ENCODE measurements around the gene OLIG1.

OLIG1 gene

DNA sequence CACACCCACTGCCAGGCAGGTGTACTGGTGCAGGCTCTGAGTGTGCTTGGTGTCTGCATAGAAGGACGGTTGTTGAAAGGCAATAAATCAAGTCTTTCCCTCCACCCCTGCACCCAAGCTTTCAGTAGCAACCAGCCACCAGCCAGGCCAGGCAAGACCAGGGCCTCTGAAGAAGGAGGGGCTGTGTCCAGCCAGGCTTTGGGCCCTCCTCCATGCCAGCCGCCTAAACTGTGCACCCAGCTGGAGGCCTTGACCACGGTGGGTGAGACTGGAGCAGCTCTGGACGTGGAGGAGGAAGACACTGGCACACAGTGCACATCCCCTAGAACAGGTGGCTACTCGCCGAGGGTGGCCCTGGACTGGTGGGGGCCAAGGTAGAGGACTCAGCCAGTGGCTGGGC is 39.3 kb upstream of the OLIG1 start:
- DNase-seq (ENCODE audit: insufficient read length, low spot score) (no peak), FAIRE-seq (no peak)

DNA sequence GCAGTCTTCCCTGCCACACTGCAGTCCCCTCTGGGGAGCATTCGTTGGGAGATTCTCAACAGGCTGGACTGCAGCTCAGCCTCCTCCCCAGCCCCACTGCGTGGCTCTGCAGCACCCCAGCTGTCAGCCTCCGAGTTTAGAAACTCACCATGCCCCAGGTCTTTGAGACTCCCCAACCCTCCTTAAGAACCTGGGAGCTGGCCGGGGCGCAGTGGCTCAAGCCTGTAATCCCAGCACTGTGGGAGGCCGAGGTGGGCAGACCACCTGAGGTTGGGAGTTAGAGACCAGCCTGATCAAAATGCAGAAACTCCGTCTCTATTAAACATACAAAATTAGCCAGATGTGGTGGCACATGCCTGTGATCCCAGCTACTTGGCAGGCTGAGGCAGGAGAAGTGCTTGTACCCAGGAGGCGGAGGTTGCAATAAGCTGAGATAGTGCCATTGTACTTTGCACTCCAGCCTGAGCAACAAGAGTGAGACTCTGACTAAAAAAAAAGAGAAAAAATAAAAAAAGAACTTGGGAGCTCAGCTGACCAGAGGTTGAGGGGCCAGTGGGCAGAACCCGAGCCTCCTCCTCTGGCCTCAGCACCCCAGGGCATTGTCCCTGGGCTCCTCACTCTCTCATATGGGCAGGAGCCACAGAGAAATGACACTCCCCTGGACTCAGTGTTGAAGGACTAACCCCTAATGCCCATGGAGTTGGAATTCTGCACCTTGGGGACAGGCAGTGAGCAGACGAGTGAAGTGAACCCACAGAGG is 38.6 kb upstream of the OLIG1 start:
- FAIRE-seq, result no peak
- no peak for DNase-seq (ENCODE audit: insufficient read length, low spot score)

DNA sequence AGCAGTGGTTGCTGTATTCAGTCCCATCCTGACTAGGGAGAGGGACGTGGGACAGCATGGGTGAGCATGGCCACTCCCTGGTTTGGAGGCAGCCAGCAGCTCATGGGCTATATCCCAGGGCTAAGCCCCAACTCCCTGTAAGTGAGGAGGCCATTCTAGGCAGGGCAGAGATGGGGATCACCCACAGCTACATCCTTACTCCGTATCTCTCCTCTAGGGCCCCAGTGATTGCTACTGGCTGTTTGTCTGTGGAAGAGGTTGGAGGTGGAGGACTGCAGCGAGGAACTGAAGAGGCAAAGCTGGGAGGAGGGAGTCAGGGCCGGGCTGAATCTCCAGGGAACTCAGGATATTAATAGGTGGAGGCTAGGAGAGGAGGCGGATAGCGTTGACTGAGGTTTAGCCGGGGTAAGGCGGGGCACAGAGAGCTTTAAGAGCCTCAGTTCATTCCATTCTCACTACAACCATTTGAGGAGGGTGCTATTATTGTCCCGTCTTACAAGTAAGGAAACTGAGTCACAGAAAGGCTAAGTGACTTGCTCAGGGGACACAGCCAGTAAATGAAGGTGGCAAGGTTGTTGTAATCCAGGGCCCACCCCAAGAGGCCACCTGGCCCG is 37.4 kb upstream of the OLIG1 start:
- DNase-seq (ENCODE audit: insufficient read length, low spot score) (no peak), FAIRE-seq (no peak)

- FAIRE-seq, result no peak
Observed at GRCh38 chr21:33033094-33033951, 36.6 kb upstream of the OLIG1 start.

DNA sequence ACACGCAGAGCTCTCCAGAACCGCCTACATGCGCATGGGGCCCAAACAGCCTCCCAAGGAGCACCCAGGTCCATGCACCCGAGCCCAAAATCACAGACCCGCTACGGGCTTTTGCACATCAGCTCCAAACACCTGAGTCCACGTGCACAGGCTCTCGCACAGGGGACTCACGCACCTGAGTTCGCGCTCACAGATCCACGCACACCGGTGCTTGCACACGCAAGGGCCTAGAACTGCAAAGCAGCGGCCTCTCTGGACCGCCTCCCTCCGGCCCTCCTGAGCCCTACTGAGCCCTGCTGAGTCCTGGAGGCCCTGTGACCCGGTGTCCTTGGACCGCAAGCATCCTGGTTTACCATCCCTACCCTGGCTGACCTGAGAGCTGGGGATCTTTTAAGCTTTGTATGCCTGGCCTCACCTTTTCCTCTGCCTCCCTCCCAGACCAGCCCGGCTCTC is 36.0 kb upstream of the OLIG1 start:
- FAIRE-seq, result no peak
- DNase-seq (ENCODE audit: insufficient read length, low spot score), result no peak

More at GRCh38 chr21:33033094-33033951, 36.6 kb upstream of the OLIG1 start:
- no peak for DNase-seq (ENCODE audit: insufficient read length, low spot score)

DNA sequence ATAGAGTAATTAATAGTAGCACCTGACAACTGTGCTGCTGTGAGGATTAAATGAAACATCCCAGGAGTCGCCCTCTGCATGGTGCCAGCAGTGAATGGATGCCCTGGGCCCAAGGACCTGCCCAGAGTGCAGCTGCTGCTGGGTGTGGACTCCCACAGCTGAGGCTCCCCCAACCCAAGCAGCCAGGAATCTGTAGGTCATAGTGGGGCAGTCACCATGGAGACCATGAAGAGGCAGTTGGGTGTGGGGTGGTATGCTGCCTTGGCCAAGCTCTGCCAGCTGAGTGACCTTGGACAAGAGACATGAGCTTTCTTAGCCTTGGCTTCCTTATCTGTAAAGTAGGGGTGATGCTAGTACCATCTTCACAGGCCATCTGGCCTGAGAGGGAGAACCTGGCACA is 34.8 kb upstream of the OLIG1 start:
- no peak for FAIRE-seq

GRCh38 chr21:33036430-33037162 is 33.3 kb upstream of the OLIG1 start:
- FAIRE-seq, result peak; percentile 9
- peak; percentile 59 for DNase-seq (ENCODE audit: insufficient read length, low spot score)

More for the DNA sequence above, 34.8 kb upstream of the OLIG1 start:
- DNase-seq (ENCODE audit: insufficient read length, low spot score), result no peak

DNA sequence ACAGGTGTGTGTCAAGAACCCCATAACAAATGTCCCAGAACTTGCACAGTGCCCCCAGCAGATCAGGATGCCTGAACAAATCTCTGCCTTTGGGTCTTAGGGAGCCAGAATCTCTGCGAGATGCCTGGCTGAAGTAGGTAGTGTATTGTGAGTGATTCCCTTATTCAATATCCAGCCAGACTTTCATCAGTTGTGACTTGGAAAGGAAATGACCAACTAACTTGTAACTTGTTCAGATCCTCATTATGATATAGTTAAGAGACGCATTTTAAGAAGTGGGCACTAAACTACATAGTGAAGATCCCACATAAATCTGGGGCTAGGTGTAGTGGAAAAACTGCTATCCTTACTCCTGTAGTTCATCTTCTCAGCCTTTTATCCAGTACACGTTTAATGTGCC is 32.4 kb upstream of the OLIG1 start:
- DNase-seq (ENCODE audit: insufficient read length, low spot score), result no peak

GRCh38 chr21:33039536-33039935 is 30.4 kb upstream of the OLIG1 start:
- FAIRE-seq (no peak), DNase-seq (ENCODE audit: insufficient read length, low spot score) (no peak)

More for the DNA sequence above, 32.4 kb upstream of the OLIG1 start:
- no peak for FAIRE-seq

- FAIRE-seq (no peak), DNase-seq (ENCODE audit: insufficient read length, low spot score) (no peak)
Observed at GRCh38 chr21:33040215-33040614, 29.7 kb upstream of the OLIG1 start.

DNA sequence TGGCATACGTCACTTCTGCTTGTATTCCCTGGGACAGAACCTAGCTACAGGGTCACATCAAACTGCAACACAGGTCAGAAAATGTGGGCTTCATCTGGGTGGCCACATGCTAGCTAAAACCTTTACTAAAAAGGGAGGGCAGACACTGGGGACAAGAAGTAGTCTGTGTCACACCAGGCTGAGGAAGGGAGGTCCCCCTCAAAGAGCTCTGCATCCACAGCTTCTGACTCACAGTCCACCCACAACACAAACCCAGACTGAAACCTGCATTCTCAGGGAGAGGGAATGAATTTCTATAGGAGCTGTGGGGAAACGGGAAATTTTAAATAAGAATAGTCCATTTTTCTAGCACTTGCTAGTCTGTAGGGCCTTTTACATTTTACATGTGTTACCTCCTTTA is 28.0 kb upstream of the OLIG1 start:
- no peak for DNase-seq (ENCODE audit: insufficient read length, low spot score)
- no peak for FAIRE-seq

GRCh38 chr21:33042812-33043211 is 27.1 kb upstream of the OLIG1 start:
- peak; percentile 76 for DNase-seq (ENCODE audit: insufficient read length, low spot score)
- no peak for FAIRE-seq

DNA sequence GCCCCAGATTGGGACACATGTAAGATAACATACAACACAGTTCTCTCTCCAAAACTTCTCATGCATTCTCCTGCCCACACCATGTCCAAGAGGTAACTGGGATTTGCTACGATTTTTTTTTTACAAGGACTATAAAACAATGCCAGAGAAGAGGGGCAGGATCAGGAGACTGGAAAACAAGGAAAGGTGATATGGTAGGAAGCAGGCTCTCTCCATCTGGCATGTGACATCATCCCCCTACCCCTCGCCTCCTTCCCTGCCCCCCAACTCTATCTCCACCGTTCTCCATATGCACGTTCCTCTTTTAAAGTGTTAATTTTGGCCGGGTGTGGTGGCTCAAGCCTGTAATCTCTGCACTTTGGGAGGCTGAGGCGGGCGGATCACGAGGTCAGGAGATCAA is 23.5 kb upstream of the OLIG1 start:
- DNase-seq (ENCODE audit: insufficient read length, low spot score) (no peak), FAIRE-seq (no peak)

DNA sequence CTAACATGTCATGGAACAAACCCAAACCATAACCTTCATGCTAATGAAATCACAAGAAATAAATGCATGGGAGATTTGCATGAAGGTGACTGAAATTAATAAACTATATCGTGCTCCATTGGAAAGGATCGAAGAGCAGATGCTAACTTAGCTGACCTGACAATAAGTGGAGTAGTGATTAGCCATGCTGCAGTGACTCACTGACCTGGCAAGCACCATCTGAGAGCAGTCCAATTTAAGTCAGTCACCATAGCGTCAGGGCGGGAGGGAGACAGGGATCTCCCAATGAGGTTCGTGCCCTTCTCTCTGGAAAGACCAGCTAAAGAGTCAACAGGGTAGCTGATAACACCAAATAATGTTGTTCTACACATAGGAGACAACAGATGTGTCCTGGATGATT is 22.7 kb upstream of the OLIG1 start:
- no peak for FAIRE-seq
- no peak for DNase-seq (ENCODE audit: insufficient read length, low spot score)

DNA sequence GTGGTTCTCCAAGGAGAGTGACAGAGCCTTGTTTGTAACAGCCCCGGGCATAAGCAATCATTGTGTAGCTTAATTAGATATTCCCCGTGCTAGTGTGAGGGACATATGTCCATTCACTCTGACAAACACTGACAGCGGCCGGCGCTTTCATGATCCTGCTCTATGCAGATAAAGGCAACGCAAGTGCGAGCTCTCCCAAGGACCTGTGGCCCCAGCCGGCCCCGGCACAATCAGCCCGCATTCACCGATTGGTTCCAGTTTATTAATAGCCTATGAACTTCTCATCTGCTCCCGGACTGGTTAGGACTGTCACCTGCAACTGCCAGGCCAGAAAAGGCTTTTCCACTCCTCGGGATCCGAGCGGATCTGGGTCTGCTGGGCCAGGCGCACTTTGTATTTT is 18.0 kb upstream of the OLIG1 start:
- DNase-seq (ENCODE audit: insufficient read length, low spot score), result no peak

GRCh38 chr21:33053951-33054350 is 16.0 kb upstream of the OLIG1 start:
- FAIRE-seq, result no peak
- DNase-seq (ENCODE audit: insufficient read length, low spot score), result no peak

More for the DNA sequence above, 18.0 kb upstream of the OLIG1 start:
- no peak for FAIRE-seq

- no peak for FAIRE-seq
- DNase-seq (ENCODE audit: insufficient read length, low spot score), result no peak
Observed at GRCh38 chr21:33055991-33056390, 13.9 kb upstream of the OLIG1 start.

- DNase-seq (ENCODE audit: insufficient read length, low spot score), result no peak
- no peak for FAIRE-seq
Observed at GRCh38 chr21:33057385-33057940, 12.5 kb upstream of the OLIG1 start.

DNA sequence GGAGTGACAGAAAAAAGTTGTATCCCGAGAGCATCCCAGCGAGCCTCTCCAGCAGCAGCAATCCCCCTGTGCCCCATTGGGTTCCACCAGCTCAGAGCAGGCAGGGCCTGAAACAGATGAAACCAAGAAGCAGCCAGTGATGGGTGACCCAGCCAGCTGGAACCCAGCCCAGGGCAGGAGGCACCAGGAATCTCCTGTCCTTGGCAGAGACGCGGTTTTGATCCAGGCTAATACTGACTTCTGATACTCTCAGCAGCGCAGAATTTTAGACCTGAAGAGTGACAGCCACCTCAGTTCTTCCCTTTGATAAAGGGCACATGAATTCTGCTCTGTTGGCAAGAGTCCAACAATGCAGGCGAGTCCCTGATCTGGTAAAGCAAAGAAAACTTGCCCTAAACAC is 11.4 kb upstream of the OLIG1 start:
- no peak for FAIRE-seq

DNA sequence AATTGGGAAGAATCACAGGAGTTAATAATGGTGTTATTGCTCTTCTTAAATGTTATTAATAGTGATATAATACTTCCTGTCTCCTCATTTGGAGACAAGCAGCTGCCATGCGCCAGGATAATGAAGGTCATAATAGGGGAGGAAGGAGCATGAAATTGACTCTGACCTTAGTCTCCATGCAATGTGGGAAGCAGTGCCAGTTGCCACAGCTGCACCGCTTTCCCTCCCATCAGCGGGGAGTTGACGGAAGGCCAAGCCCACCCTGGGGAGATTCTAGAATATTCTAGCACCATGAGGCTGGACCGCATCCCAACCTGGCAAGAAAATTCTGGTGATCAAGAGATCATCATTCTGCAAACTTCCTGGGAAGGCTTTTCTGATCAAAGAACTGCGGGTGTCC is 11.0 kb upstream of the OLIG1 start:
- FAIRE-seq (no peak), DNase-seq (ENCODE audit: insufficient read length, low spot score) (no peak)

More for the DNA sequence above, 11.4 kb upstream of the OLIG1 start:
- no peak for DNase-seq (ENCODE audit: insufficient read length, low spot score)
